PFSK-1 (cell line): ENCODE measurements around the gene BCAT1.

Source experiments
- FOXP2 ChIP-seq: optimal IDR thresholded peaks from 2 replicates; pipeline ENCODE3; 2011; ENCODE audit warnings: borderline replicate concordance, control low read depth, inconsistent platforms; ENCODE audit not compliant: insufficient read depth; ENCODE audit errors: extremely low read length, extremely low read depth
- POLR2AphosphoS5 ChIP-seq: IDR thresholded peaks from 2 replicates; pipeline ENCODE4 v1.6.1; 2012; ENCODE audit warnings: low read depth, mild to moderate bottlenecking, control low read depth, low read length, moderate library complexity
- SIN3A ChIP-seq: IDR thresholded peaks from 2 replicates; pipeline ENCODE4 v1.6.1; 2012; ENCODE audit warnings: mild to moderate bottlenecking, low read length, moderate library complexity, borderline replicate concordance; ENCODE audit not compliant: insufficient read depth
- TAF1 ChIP-seq: IDR thresholded peaks from 2 replicates; pipeline ENCODE4 v1.6.1; 2012; ENCODE audit warnings: low read length, control low read depth, borderline replicate concordance; ENCODE audit not compliant: insufficient read depth
- TF ChIP-seq, protein P1 (sequence below), 2 experiments: IDR thresholded peaks; 2 replicates each; pipeline versions ENCODE4 v1.6.1 to v1.8.0; 2011 to 2012; ENCODE audit warnings: low read depth in 2 of 2, low read length in 2 of 2, control low read depth in 1 of 2, inconsistent platforms in 1 of 2, mild to moderate bottlenecking in 1 of 2, moderate library complexity in 1 of 2; ENCODE audit not compliant: insufficient read depth in 1 of 2

The BCAT1 gene

DNA sequence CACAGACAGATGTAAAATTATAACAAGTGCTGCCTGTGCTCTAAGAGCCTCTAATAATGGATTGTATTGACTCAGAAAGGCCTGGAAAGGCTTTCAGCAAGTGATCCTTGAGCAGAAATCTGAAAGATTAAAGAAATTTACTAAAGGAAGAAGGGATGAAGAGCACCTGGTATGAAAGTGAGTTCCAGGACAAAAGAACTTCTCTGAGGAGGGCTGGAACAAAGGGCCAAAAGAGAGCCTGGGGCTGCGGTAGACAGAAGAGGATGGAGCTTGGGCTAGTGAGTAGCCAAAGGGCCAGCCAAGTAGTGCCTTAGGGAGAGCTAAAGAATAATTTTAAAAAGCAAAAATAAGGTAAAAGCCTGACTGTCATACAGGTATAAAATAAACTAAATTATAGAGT is 44.0 kb downstream of the BCAT1 start:
- TF ChIP-seq SIN3A = no peak
- TF ChIP-seq, protein P1, sequence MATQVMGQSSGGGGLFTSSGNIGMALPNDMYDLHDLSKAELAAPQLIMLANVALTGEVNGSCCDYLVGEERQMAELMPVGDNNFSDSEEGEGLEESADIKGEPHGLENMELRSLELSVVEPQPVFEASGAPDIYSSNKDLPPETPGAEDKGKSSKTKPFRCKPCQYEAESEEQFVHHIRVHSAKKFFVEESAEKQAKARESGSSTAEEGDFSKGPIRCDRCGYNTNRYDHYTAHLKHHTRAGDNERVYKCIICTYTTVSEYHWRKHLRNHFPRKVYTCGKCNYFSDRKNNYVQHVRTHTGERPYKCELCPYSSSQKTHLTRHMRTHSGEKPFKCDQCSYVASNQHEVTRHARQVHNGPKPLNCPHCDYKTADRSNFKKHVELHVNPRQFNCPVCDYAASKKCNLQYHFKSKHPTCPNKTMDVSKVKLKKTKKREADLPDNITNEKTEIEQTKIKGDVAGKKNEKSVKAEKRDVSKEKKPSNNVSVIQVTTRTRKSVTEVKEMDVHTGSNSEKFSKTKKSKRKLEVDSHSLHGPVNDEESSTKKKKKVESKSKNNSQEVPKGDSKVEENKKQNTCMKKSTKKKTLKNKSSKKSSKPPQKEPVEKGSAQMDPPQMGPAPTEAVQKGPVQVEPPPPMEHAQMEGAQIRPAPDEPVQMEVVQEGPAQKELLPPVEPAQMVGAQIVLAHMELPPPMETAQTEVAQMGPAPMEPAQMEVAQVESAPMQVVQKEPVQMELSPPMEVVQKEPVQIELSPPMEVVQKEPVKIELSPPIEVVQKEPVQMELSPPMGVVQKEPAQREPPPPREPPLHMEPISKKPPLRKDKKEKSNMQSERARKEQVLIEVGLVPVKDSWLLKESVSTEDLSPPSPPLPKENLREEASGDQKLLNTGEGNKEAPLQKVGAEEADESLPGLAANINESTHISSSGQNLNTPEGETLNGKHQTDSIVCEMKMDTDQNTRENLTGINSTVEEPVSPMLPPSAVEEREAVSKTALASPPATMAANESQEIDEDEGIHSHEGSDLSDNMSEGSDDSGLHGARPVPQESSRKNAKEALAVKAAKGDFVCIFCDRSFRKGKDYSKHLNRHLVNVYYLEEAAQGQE (IDR thresholded peaks at IDR 0.05; ENCODE audit: insufficient read depth in 1 of 2, low read depth in 2 of 2, low read length in 2 of 2) = no peak
- TF ChIP-seq TAF1 = no peak
- no peak for TF ChIP-seq POLR2AphosphoS5
- no peak for TF ChIP-seq FOXP2

DNA sequence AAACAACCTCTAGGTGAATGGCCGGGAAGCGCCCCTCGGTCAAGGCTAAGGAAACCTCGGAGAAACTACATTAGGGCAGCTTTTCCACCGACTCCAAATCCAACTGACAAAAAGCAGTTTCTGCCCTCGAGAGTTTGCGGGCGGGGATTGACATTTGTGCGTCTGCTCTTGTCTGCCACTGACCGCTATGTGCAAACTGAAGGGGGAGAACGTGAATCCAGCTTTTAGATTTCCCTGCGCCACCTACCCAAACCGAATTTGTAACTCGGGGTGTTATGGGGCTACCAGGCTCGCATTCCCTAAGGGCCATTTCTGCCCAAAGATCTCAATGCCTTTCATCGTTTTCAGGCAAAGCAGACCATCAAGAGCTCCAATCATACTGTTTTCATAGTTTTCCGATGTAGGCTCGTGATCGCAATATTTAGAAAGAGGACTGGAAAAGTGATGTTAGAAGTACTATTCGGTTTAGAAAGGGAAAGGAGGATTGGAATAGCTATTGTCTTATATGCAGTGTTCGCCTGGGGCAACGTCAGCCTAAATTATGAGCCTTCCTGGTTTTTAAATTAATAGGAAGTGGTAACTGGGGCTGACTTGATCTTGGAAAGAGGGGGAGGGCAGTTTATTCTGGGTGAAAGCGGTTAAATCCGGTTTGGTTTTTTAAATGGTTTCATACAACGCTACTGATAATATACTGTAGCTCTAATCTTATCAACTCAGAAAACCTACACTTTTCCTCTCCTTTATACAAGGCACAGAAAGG is 45.4 kb downstream of the BCAT1 start:
- no peak for TF ChIP-seq SIN3A
- TF ChIP-seq, protein P1 (IDR thresholded peaks at IDR 0.05; ENCODE audit: insufficient read depth in 1 of 2, low read depth in 2 of 2, low read length in 2 of 2) = no peak
- no peak for TF ChIP-seq TAF1
- no peak for TF ChIP-seq FOXP2
- no peak for TF ChIP-seq POLR2AphosphoS5

DNA sequence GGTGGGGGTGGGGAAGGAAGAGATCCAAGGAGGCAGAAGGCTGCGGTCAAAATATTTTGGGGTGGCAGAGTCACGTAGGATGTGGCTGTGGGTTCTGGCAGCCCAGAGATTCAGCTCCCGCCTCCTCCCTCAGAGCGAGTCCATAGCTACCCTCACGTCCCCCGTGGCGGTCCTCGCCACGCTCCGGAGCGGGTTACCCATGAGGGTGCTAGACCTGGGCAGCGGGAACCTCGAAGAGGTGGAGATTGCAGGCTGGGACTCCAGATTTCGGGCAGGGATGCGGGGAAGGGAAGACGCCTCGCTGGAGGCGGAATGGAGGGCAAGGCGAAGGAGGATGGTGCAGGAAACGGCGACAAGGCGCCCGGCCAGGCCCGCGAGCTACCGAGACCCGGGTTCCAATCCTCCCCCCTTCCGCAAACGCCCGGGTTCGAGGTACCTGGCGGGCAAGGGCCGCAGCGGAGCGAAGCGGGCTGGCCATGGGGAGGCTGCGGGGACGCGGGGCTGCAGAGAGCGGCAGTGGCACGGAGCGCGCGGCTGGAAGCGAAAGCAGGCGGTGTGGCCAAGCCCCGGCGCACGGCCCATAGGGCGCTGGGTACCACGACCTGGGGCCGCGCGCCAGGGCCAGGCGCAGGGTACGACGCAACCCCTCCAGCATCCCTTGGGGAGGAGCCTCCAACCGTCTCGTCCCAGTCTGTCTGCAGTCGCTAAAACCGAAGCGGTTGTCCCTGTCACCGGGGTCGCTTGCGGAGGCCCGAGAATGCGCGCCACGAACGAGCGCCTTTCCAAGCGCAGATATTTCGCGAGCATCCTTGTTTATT is 46.2 kb downstream of the BCAT1 start:
- no peak for TF ChIP-seq TAF1
- no peak for TF ChIP-seq FOXP2
- TF ChIP-seq POLR2AphosphoS5 = no peak
- no peak for TF ChIP-seq SIN3A
- TF ChIP-seq, protein P1 (IDR thresholded peaks at IDR 0.05; ENCODE audit: insufficient read depth in 1 of 2, low read depth in 2 of 2, low read length in 2 of 2) = no peak

DNA sequence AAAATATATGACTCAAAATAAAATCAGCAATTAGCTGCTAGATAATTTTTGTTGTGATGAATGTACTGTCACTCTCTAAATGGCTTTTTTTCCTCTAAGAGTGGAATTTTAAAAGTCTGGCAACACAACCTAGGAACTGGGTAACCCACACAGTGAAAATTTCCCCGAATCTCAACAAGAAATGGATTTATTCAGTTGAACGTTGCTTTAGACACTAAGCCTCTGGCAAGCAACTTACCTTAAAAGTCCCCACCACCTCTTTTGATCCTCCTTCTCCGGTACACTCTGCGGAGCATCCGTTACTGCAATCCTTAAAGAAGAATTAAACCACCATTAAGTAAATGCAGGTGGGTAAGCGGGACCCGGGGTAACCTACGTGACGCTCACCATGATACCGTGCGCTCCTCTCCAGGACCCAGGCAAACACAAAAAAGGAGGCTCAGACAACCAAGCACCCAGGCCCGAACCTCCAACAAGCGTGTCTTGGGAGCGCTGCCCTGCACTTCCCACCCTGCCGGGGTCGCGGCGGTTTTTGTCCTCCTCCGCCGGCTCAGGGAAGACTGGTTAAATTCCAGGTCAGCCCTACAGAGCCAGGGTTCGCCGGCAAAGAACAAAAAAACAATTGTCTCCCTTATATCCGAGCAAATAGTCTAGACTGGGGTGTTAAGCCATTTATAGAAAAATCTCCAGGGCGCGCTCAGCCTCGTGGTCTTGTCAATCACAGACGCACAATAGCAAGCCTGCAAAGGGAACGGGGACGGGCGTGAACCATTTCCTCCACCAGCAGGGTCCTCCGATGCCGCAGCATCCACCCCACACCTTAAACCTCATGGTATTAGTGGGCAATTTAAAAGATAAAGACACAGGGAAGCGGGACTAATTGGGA is 47.1 kb downstream of the BCAT1 start:
- TF ChIP-seq TAF1 = no peak

DNA sequence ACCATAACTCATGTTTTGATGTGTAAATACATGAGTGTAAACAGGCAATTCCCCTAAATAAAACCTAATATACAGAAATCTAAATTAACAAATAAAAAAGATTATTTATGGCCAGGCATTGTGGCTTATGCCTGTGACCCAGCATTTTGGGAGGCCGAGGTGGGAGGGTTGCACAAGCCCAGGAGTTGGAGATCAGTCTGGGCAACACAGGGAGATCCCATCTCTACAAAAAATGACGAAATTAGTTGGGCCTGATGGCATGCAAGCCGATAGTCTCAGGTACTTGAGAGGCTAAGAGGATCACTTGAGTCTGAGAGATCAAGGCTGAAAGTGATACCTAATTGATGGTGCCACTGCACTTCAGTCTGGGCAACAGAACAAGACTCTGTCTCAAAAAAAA is 48.7 kb downstream of the BCAT1 start:
- TF ChIP-seq SIN3A (no peak), FOXP2 (no peak), TAF1 (no peak), POLR2AphosphoS5 (no peak)
- TF ChIP-seq, protein P1 (IDR thresholded peaks at IDR 0.05; ENCODE audit: insufficient read depth in 1 of 2, low read depth in 2 of 2, low read length in 2 of 2) = no peak
